Esophagus muscularis mucosa (tissue), 4 donors: Measurements from ENCODE around the gene GABRP. TPM values are rescaled to one million over a fixed set of nuclear protein-coding genes. Genes with fewer than 3 reads are reported as not detected.
A peak's percentile ranks its signal among the peaks of the same experiment; 100 is the strongest.

ENCODE experiments used
- DNase-seq: peaks from one replicate; pipeline ENCODE4 v3.0.0-alpha.2; 2017; ENCODE audit errors: extremely low spot score
- H3K27ac ChIP-seq, 4 donors: fragments of 200-600 bp; sonication (generic); replicated peaks in 1 of 4; 1 replicate in 3 of 4; 2 replicates in 1 of 4; pipeline ENCODE4 v1.5.1; 2016 to 2019; ENCODE audit warnings: mild to moderate bottlenecking in 1 of 4
- H3K27me3 ChIP-seq, 4 donors: fragments of 200-600 bp; sonication (generic); one replicate each; pipeline versions ENCODE4 v1.5.1 to v1.6.0; 2016 to 2019
- H3K36me3 ChIP-seq, 4 donors: fragments of 200-600 bp; sonication (generic); one replicate each; pipeline ENCODE4 v1.5.1; 2016 to 2019
- H3K4me1 ChIP-seq, 4 donors: fragments of 200-600 bp; sonication (generic); one replicate each; pipeline ENCODE4 v1.5.1; 2016 to 2019
- H3K4me3 ChIP-seq, 4 donors: fragments of 200-600 bp; sonication (generic); 1 replicate in 2 of 4; 2 replicates in 2 of 4; pipeline ENCODE4 v1.5.1; 2016 to 2019; ENCODE audit warnings: mild to moderate bottlenecking in 4 of 4, moderate library complexity in 1 of 4
- H3K9me3 ChIP-seq, 4 donors: fragments of 200-600 bp; sonication (generic); 1 replicate in 3 of 4; 2 replicates in 1 of 4; pipeline ENCODE4 v1.5.1; 2016 to 2019
- EP300 ChIP-seq: sonication (generic); formaldehyde crosslinking; IDR thresholded peaks from one replicate; pipeline ENCODE4 v1.6.1; 2017; ENCODE audit warnings: antibody characterized with exemption
- POLR2A ChIP-seq: fragments of 450-650 bp; IDR thresholded peaks from one replicate; pipeline ENCODE4 v1.6.1; 2017; ENCODE audit warnings: antibody characterized with exemption, moderate library complexity, mild to moderate bottlenecking, low read depth
- POLR2AphosphoS5 ChIP-seq, 2 donors: sonication (generic); formaldehyde crosslinking; IDR thresholded peaks; one replicate each; pipeline ENCODE4 v1.6.1; 2017; ENCODE audit warnings: antibody characterized with exemption in 2 of 2
- WGBS: methylation state at CpG from one replicate; pipeline ENCODE4 v1.1.5; 2018; 5-methylcytosine and 5-hydroxymethylcytosine counted together
- intact Hi-C: fragments of 100-400 bp; cut with DNase I; formaldehyde crosslinking; loops from one replicate; pipeline ENCODE4 v1.15.1; 2023
- total RNA-seq, 4 donors: library from RNA; depleted of rRNA; stranded (reverse); fragments of >200 nt; gene quantifications; one replicate each; pipeline versions ENCODE4 v1.1.0 to v1.2.1, GENCODE V29; 2016
- TF ChIP-seq, protein P1 (sequence below), 3 experiments: fragments of 200-600 bp in 2 of 3; fragments of 450-650 bp in 1 of 3; sonication (generic) in 2 of 3; IDR thresholded peaks; one replicate each; pipeline ENCODE4 v1.5.1; 2017 to 2019; ENCODE audit warnings: antibody characterized with exemption in 3 of 3, mild to moderate bottlenecking in 2 of 3, moderate library complexity in 1 of 3

Gene GABRP
- total RNA-seq, 4 donors from 2014 or later, result 0.42 TPM; not detected in 3

DNA sequence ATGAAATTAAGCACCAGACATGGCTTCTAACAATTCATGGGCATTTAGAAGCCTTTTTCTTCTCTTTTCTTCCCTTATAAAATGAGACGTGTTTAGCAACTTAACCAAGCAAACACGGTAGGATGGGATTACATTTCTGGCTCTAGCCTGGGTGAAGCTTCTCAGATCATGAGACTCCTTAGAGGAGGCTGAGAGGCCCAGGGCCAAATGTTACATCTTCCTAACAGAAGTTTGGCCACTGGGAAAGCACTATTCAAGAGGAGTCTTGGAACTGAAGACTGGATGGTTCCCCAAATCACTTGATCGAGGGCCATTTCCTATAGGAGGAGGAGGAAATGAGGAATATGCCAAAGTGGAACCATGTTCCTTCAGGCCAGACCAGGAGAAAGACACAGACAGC, 1.9 kb downstream of the GABRP start:
- Histone ChIP-seq H3K9me3 (no peaks in the 10 kb centered on the region), H3K4me3 (no peak overlapping the region), H3K4me1 (peaks cover 0 to 21% (median 0%) of the 10 kb centered on the region in 4 donors), H3K27me3 (no peaks in the 10 kb centered on the region), H3K36me3 (no peaks in the 10 kb centered on the region), H3K27ac (no peak overlapping the region)
- no peak for DNase-seq
- 74% methylated on average over 3 of the region's 3 CpGs for WGBS
- TF ChIP-seq, protein P1, sequence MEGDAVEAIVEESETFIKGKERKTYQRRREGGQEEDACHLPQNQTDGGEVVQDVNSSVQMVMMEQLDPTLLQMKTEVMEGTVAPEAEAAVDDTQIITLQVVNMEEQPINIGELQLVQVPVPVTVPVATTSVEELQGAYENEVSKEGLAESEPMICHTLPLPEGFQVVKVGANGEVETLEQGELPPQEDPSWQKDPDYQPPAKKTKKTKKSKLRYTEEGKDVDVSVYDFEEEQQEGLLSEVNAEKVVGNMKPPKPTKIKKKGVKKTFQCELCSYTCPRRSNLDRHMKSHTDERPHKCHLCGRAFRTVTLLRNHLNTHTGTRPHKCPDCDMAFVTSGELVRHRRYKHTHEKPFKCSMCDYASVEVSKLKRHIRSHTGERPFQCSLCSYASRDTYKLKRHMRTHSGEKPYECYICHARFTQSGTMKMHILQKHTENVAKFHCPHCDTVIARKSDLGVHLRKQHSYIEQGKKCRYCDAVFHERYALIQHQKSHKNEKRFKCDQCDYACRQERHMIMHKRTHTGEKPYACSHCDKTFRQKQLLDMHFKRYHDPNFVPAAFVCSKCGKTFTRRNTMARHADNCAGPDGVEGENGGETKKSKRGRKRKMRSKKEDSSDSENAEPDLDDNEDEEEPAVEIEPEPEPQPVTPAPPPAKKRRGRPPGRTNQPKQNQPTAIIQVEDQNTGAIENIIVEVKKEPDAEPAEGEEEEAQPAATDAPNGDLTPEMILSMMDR (IDR thresholded peaks at IDR 0.05), result no peak
- no peak for TF ChIP-seq POLR2A
- no peak for TF ChIP-seq EP300
- no peak for TF ChIP-seq POLR2AphosphoS5 (IDR thresholded peaks at IDR 0.05)
- intact Hi-C loops, result no loop called here

DNA sequence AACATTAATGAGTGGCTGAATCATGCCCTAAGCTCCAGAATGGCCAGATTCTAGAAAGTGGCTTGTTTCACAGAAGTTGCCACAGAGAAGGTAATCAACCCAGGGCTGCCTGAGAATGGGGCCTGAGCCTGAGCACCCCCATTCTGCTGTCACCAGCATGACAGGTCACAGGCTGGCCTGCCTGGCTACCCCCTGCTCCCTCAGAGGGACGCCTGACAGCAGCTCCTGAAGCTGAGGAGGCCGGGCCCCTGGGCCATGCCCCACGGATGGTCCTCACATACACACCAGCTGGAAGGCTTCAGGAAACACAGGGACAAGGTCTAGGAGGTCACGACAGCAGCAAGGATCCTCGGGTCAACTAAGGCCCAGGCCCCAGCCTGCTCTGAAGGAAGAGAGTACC, 3.7 kb downstream of the GABRP start:
- DNase-seq, result no peak
- Histone ChIP-seq H3K4me3 (no peak overlapping the region), H3K9me3 (no peaks in the 10 kb centered on the region), H3K27me3 (no peaks in the 10 kb centered on the region), H3K4me1 (peaks cover 0 to 26% (median 0%) of the 10 kb centered on the region in 4 donors), H3K27ac (no peak overlapping the region), H3K36me3 (no peaks in the 10 kb centered on the region)
- intact Hi-C loops, result no loop called here
- 80% methylated on average over 5 of the region's 5 CpGs for WGBS
- TF ChIP-seq POLR2A (no peak), EP300 (no peak), POLR2AphosphoS5 (IDR thresholded peaks at IDR 0.05) (no peak)
- TF ChIP-seq, protein P1 (IDR thresholded peaks at IDR 0.05), result no peak

DNA sequence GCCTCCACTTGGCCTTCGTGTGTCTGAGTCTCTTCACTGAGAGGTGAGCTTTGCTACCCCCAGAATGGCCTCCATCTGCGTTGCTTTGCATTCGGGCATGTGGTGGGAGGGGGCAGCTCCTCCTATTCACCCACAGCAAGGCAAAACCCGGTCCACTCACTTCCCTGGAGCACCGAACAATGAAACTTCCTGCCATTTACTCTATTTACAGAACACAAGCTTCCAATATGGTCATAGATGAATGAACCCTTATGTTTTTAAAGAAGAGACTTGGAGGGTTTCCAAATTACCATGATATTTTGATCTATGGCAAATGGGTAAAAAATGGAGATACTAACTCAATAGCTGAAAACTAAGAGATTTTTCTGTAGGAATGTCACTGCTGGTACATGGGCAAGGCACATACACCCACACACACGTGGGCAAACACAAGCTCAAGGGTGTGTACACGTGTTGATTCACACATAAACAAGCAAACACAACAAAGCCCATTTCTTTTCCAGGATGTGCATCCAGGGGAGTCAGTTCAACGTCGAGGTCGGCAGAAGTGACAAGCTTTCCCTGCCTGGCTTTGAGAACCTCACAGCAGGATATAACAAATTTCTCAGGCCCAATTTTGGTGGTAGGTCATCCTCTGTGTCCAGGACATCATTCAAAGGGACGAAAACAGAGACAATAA, 5.2 kb downstream of the GABRP start:
- no peaks in the 10 kb centered on the region for H3K9me3 ChIP-seq
- H3K27me3 ChIP-seq, result no peaks in the 10 kb centered on the region
- H3K4me1 ChIP-seq, result peaks cover 0 to 16% (median 0%) of the 10 kb centered on the region in 4 donors
- H3K4me3 ChIP-seq, result no peak overlapping the region
- no peak overlapping the region for H3K27ac ChIP-seq
- intact Hi-C loops, result no loop called here
- no peaks in the 10 kb centered on the region for H3K36me3 ChIP-seq
- TF ChIP-seq POLR2A, result no peak
- TF ChIP-seq EP300, result no peak
- TF ChIP-seq POLR2AphosphoS5 (IDR thresholded peaks at IDR 0.05), result no peak
- TF ChIP-seq, protein P1 (IDR thresholded peaks at IDR 0.05), result no peak
- no peak for DNase-seq
- WGBS, result 69% methylated on average over 11 of the region's 11 CpGs

DNA sequence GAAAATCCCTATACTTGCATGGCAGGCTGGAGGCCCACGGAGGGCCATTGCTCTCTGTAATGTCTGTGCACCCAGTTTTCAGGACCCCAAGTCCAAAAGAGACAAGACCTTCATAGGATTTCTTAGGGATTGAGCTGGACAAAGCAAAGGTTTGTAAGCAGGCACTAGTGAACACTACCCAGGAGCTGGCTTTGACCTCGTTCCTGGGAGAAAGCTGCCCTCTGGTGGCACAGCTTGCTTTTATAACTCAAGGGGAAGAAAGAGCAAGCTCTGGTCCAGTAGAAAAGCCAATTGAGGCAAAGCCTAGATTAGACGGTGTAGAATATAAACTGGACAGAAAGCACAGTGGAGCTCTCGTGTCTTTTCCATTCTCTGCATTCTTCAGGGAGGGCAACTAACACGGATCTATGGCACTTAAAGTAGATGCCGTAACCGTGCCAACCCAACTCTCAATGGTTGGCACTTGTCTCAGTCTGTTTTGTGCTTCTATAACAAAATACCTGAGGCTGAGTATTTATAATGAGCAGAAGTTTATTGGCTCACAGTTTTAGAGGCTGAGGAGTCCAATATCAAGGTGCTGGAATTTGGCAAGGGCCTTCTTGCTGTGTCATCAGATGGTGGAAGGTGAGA, 7.9 kb downstream of the GABRP start:
- Histone ChIP-seq H3K27ac (no peak overlapping the region), H3K9me3 (no peaks in the 10 kb centered on the region), H3K36me3 (no peaks in the 10 kb centered on the region), H3K4me1 (peaks cover 0 to 10% (median 0%) of the 10 kb centered on the region in 4 donors), H3K4me3 (no peak overlapping the region), H3K27me3 (no peaks in the 10 kb centered on the region)
- no peak for TF ChIP-seq EP300
- TF ChIP-seq, protein P1 (IDR thresholded peaks at IDR 0.05), result peak; percentile 43 to 63 (median 54)
- TF ChIP-seq POLR2A, result no peak
- no peak for TF ChIP-seq POLR2AphosphoS5 (IDR thresholded peaks at IDR 0.05)
- 54% methylated on average over 6 of the region's 7 CpGs for WGBS
- intact Hi-C loops, result loop anchor here (1.0 to 10.0 kb wide), 2 partner anchors 47 to 157 kb away; no protein-coding TSS in a partner anchor
- DNase-seq, result no peak
